Left ventricle myocardium inferior (tissue), 1 donor: ENCODE data around the gene GGT1. TPM values are rescaled to one million over a fixed set of nuclear protein-coding genes. Genes with fewer than 3 reads are reported as not detected.

Source experiments
- DNase-seq: peaks from one replicate; pipeline ENCODE4 v3.0.0-alpha.2; 2020
- H3K27ac ChIP-seq: fragments of 200-600 bp; replicated peaks from 2 replicates; pipeline ENCODE4 v1.8.0; 2021
- H3K27me3 ChIP-seq: fragments of 200-600 bp; 2 replicates; pipeline ENCODE4 v1.8.0; 2021; ENCODE audit warnings: low read depth
- H3K36me3 ChIP-seq: fragments of 200-600 bp; 2 replicates; pipeline ENCODE4 v1.8.0; 2021
- H3K4me1 ChIP-seq: fragments of 200-600 bp; 2 replicates; pipeline ENCODE4 v1.8.0; 2021
- H3K4me3 ChIP-seq: fragments of 200-600 bp; 2 replicates; pipeline ENCODE4 v1.8.0; 2021; ENCODE audit warnings: mild to moderate bottlenecking, moderate library complexity
- H3K9me3 ChIP-seq: fragments of 200-600 bp; replicated peaks from 2 replicates; pipeline ENCODE4 v1.8.0; 2021
- CTCF ChIP-seq: fragments of 200-600 bp; IDR thresholded peaks from 2 replicates; pipeline ENCODE4 v1.8.0; 2021; ENCODE audit warnings: antibody characterized with exemption, mild to moderate bottlenecking, borderline replicate concordance
- intact Hi-C: fragments of 100-400 bp; cut with micrococcal nuclease; formaldehyde crosslinking; loops from one replicate; pipeline ENCODE4 v1.11.0; 2022
- total RNA-seq: library from RNA; stranded (reverse); fragmentation: NEBNext Ultra II Directional; extraction: Animal tissue kit (Norgen Biotek cat#: 25700); gene quantifications from one replicate; pipeline ENCODE4 v1.2.1, GENCODE V29; 2021
- donor health status: DM: no; HTN: yes; CAD: no; lungs with severe emphysema.

GGT1 gene
- total RNA-seq, 1 donor from 2014 or later = 1.1 TPM

- peaks cover 21% of the 10 kb centered on the region for H3K4me1 ChIP-seq
- peaks cover 82% of the 10 kb centered on the region for H3K36me3 ChIP-seq
- H3K4me3 ChIP-seq = no peak overlapping the region
- no peaks in the 10 kb centered on the region for H3K9me3 ChIP-seq
- DNase-seq = no peak
- intact Hi-C loops = no loop called here
- no peaks in the 10 kb centered on the region for H3K27me3 ChIP-seq
- TF ChIP-seq CTCF = no peak
- H3K27ac ChIP-seq = no peak overlapping the region
Observed at GRCh38 chr22:24571266-24571665, 31.7 kb upstream of the GGT1 start.

- Histone ChIP-seq H3K27me3 (no peaks in the 10 kb centered on the region), H3K36me3 (peaks cover 52% of the 10 kb centered on the region), H3K4me1 (no peaks in the 10 kb centered on the region), H3K27ac (no peak overlapping the region), H3K4me3 (no peak overlapping the region), H3K9me3 (no peaks in the 10 kb centered on the region)
- DNase-seq = no peak
- intact Hi-C loops = no loop called here
- no peak for TF ChIP-seq CTCF
Observed at GRCh38 chr22:24576778-24577177, 26.2 kb upstream of the GGT1 start.

- Histone ChIP-seq H3K4me3 (no peak overlapping the region), H3K9me3 (no peaks in the 10 kb centered on the region), H3K27me3 (no peaks in the 10 kb centered on the region), H3K36me3 (peaks cover 34% of the 10 kb centered on the region), H3K4me1 (peaks cover 10% of the 10 kb centered on the region), H3K27ac (no peak overlapping the region)
- intact Hi-C loops = no loop called here
- DNase-seq = no peak
- TF ChIP-seq CTCF = no peak
Observed at GRCh38 chr22:24578355-24579257, 24.4 kb upstream of the GGT1 start.

- Histone ChIP-seq H3K27me3 (no peaks in the 10 kb centered on the region), H3K4me1 (peaks cover 16% of the 10 kb centered on the region), H3K36me3 (peaks cover 28% of the 10 kb centered on the region), H3K9me3 (no peaks in the 10 kb centered on the region), H3K4me3 (no peak overlapping the region), H3K27ac (no peak overlapping the region)
- intact Hi-C loops = no loop called here
- no peak for TF ChIP-seq CTCF
- DNase-seq = no peak
Observed at GRCh38 chr22:24579258-24579601, 23.8 kb upstream of the GGT1 start.

GRCh38 chr22:24580276-24580675 lies 22.7 kb upstream of the GGT1 start:
- Histone ChIP-seq H3K27ac (no peak overlapping the region), H3K4me3 (no peak overlapping the region), H3K27me3 (no peaks in the 10 kb centered on the region), H3K36me3 (peaks cover 18% of the 10 kb centered on the region), H3K4me1 (peaks cover 22% of the 10 kb centered on the region), H3K9me3 (no peaks in the 10 kb centered on the region)
- TF ChIP-seq CTCF = no peak
- intact Hi-C loops = no loop called here
- no peak for DNase-seq
